Nephron (organoid): Measurements from ENCODE around the gene SENP7.

Experiments
- H3K27ac Mint-ChIP-seq, 3 experiments: 2 replicates each; pipeline ENCODE4 v1.8.0; 2020; ENCODE audit warnings: mixed read lengths in 3 of 3, mild to moderate bottlenecking in 2 of 3, moderate library complexity in 1 of 3
- H3K27me3 Mint-ChIP-seq: 2 replicates; pipeline ENCODE4 v1.8.0; 2021; ENCODE audit warnings: low read depth, mild to moderate bottlenecking, moderate library complexity, mixed read lengths
- H3K36me3 Mint-ChIP-seq: 2 replicates; pipeline ENCODE4 v1.8.0; 2020; ENCODE audit warnings: low read depth, mixed read lengths
- H3K4me1 Mint-ChIP-seq: 2 replicates; pipeline ENCODE4 v1.8.0; 2020; ENCODE audit warnings: mixed read lengths
- H3K4me3 Mint-ChIP-seq, 3 experiments: 2 replicates each; pipeline ENCODE4 v1.8.0; 2020; ENCODE audit warnings: mild to moderate bottlenecking in 3 of 3, mixed read lengths in 3 of 3, moderate library complexity in 2 of 3
- H3K9me3 Mint-ChIP-seq: 2 replicates; pipeline ENCODE4 v1.8.0; 2020; ENCODE audit warnings: mixed read lengths
- CTCF ChIP-seq, 3 experiments: fragments of 200-600 bp; sonication (generic); IDR thresholded peaks; one replicate each; pipeline ENCODE4 v1.5.0; 2021; ENCODE audit warnings: antibody characterized with exemption in 3 of 3; ENCODE audit not compliant: unreplicated experiment in 3 of 3

The SENP7 gene

GRCh38 chr3:101518421-101518871 is 5.4 kb upstream of the SENP7 start:
- H3K27ac Mint-ChIP-seq = no peak overlapping the region
- TF ChIP-seq CTCF (IDR thresholded peaks at IDR 0.05; ENCODE audit: unreplicated experiment in 3 of 3) = no peak
- no peaks in the 10 kb centered on the region for H3K9me3 Mint-ChIP-seq
- H3K36me3 Mint-ChIP-seq = no peaks in the 10 kb centered on the region
- H3K27me3 Mint-ChIP-seq = peaks cover 14% of the 10 kb centered on the region
- no peaks in the 10 kb centered on the region for H3K4me1 Mint-ChIP-seq
- H3K4me3 Mint-ChIP-seq = no peak overlapping the region

- Mint-ChIP-seq H3K4me3 (peak overlapping the region; percentile 98 to 99 (median 98)), H3K4me1 (peaks cover 4% of the 10 kb centered on the region), H3K27me3 (peaks cover 14% of the 10 kb centered on the region), H3K27ac (peak overlapping the region; percentile 99 to 100 (median 99)), H3K9me3 (no peaks in the 10 kb centered on the region), H3K36me3 (peaks cover 8% of the 10 kb centered on the region)
- TF ChIP-seq CTCF (IDR thresholded peaks at IDR 0.05; ENCODE audit: unreplicated experiment in 3 of 3) = no peak
These were observed 491 bp upstream of the SENP7 start for GRCh38 chr3:101513419-101513986.

- H3K27ac Mint-ChIP-seq = peak overlapping the region; percentile 99 to 100 (median 99)
These were observed 691 bp downstream of the SENP7 start for GRCh38 chr3:101512396-101512645.

GRCh38 chr3:101509811-101510210 is 3.2 kb downstream of the SENP7 start:
- Mint-ChIP-seq H3K4me3 (no peak overlapping the region), H3K36me3 (peaks cover 20% of the 10 kb centered on the region), H3K27ac (no peak overlapping the region), H3K4me1 (peaks cover 4% of the 10 kb centered on the region), H3K9me3 (no peaks in the 10 kb centered on the region), H3K27me3 (peaks cover 4% of the 10 kb centered on the region)
- TF ChIP-seq CTCF (IDR thresholded peaks at IDR 0.05; ENCODE audit: unreplicated experiment in 3 of 3) = no peak

More at GRCh38 chr3:101512396-101512645, 691 bp downstream of the SENP7 start:
- H3K4me3 Mint-ChIP-seq = peak overlapping the region; percentile 98 to 99 (median 98)
- H3K9me3 Mint-ChIP-seq = no peaks in the 10 kb centered on the region
- H3K4me1 Mint-ChIP-seq = peaks cover 4% of the 10 kb centered on the region
- peaks cover 13% of the 10 kb centered on the region for H3K27me3 Mint-ChIP-seq
- peaks cover 15% of the 10 kb centered on the region for H3K36me3 Mint-ChIP-seq
- TF ChIP-seq CTCF (IDR thresholded peaks at IDR 0.05; ENCODE audit: unreplicated experiment in 3 of 3) = peak in 1 of 3 experiments; percentile 5

GRCh38 chr3:101509281-101509680 is 3.7 kb downstream of the SENP7 start:
- peaks cover 4% of the 10 kb centered on the region for H3K4me1 Mint-ChIP-seq
- TF ChIP-seq CTCF (IDR thresholded peaks at IDR 0.05; ENCODE audit: unreplicated experiment in 3 of 3) = no peak
- H3K4me3 Mint-ChIP-seq = no peak overlapping the region
- H3K27me3 Mint-ChIP-seq = peaks cover 3% of the 10 kb centered on the region
- H3K36me3 Mint-ChIP-seq = peaks cover 20% of the 10 kb centered on the region
- H3K27ac Mint-ChIP-seq = no peak overlapping the region
- H3K9me3 Mint-ChIP-seq = no peaks in the 10 kb centered on the region

GRCh38 chr3:101501783-101502182 is 11.2 kb downstream of the SENP7 start:
- Mint-ChIP-seq H3K36me3 (peaks cover 44% of the 10 kb centered on the region), H3K27me3 (no peaks in the 10 kb centered on the region), H3K4me3 (no peak overlapping the region)

More at GRCh38 chr3:101501783-101502182, 11.2 kb downstream of the SENP7 start:
- Mint-ChIP-seq H3K9me3 (no peaks in the 10 kb centered on the region), H3K4me1 (no peaks in the 10 kb centered on the region), H3K27ac (no peak overlapping the region)
- TF ChIP-seq CTCF (IDR thresholded peaks at IDR 0.05; ENCODE audit: unreplicated experiment in 3 of 3) = no peak
